ENCODE measurements around the gene STX7. TPM values are rescaled to one million over a fixed set of nuclear protein-coding genes. Genes with fewer than 3 reads are reported as not detected.

STX7 gene
- total RNA-seq, 1 donor from 2014 or later = 66.5 TPM

- no peak for DNase-seq (ENCODE audit: low spot score)
- H3K36me3 Mint-ChIP-seq (ENCODE audit: low read depth) = peaks cover 4% of the 10 kb centered on the region
- H3K27ac Mint-ChIP-seq (ENCODE audit: unreplicated experiment) = no peak overlapping the region
- no peak overlapping the region for H3K4me3 Mint-ChIP-seq (ENCODE audit: unreplicated experiment)
- H3K4me1 Mint-ChIP-seq (ENCODE audit: low read depth) = peaks cover 29% of the 10 kb centered on the region
- peaks cover 11% of the 10 kb centered on the region for H3K9me3 Mint-ChIP-seq (ENCODE audit: low read depth)
- no peaks in the 10 kb centered on the region for H3K27me3 Mint-ChIP-seq (ENCODE audit: low read depth)
- TF ChIP-seq CTCF (IDR thresholded peaks at IDR 0.05) = no peak
Observed at GRCh38 chr6:132443206-132443605, 69.7 kb downstream of the STX7 start.

DNA sequence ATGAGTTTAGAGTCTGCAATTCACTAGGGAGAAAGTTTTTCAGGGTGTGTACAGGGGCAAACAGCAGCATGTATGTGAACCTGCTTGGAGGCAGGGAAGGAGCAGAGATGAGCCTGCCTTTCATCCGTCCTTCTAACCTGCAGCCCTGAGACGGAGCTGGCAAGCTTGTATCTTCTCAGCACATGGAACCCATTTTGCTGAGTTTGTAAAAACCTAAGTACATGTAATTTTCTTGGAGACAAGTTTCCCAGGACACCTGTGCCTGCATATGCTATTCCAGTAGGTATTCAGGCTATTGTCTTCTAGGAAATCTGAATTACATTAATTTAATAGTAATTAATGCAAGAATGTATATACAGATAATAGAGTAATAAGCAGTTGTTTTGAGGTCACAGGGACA lies 82.8 kb downstream of the STX7 start:
- Mint-ChIP-seq H3K36me3 (ENCODE audit: low read depth) (no peaks in the 10 kb centered on the region), H3K9me3 (ENCODE audit: low read depth) (no peaks in the 10 kb centered on the region), H3K27me3 (ENCODE audit: low read depth) (no peaks in the 10 kb centered on the region), H3K4me1 (ENCODE audit: low read depth) (no peaks in the 10 kb centered on the region), H3K4me3 (ENCODE audit: unreplicated experiment) (no peak overlapping the region), H3K27ac (ENCODE audit: unreplicated experiment) (no peak overlapping the region)
- TF ChIP-seq CTCF (IDR thresholded peaks at IDR 0.05) = no peak
- no peak for DNase-seq (ENCODE audit: low spot score)

- no peak overlapping the region for H3K4me3 Mint-ChIP-seq (ENCODE audit: unreplicated experiment)
- no peaks in the 10 kb centered on the region for H3K27me3 Mint-ChIP-seq (ENCODE audit: low read depth)
- TF ChIP-seq CTCF (IDR thresholded peaks at IDR 0.05) = no peak
- peaks cover 16% of the 10 kb centered on the region for H3K36me3 Mint-ChIP-seq (ENCODE audit: low read depth)
- H3K27ac Mint-ChIP-seq (ENCODE audit: unreplicated experiment) = no peak overlapping the region
- DNase-seq (ENCODE audit: low spot score) = no peak
- H3K4me1 Mint-ChIP-seq (ENCODE audit: low read depth) = no peaks in the 10 kb centered on the region
- H3K9me3 Mint-ChIP-seq (ENCODE audit: low read depth) = peaks cover 40% of the 10 kb centered on the region
Observed at GRCh38 chr6:132425176-132425575, 87.7 kb downstream of the STX7 start.

DNA sequence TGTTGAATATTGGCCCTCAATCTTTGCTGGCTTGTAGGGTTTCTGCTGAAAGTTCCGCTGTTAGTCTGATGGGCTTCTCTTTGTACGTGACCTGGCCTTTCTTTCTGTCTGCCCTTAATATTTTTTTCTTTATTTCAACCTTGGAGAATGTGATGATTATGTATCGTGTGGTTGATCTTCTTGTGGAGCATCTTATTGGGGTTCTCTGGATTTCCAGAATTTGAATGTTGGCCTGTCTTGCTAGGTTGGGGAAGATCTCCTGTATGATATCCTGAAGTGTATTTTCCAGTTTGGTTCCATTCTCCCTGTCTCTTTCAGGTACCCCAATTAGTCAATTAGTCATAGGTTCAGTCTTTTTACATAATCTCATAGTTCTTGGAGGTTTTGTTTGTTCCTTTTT lies 89.1 kb downstream of the STX7 start:
- Mint-ChIP-seq H3K4me3 (ENCODE audit: unreplicated experiment) (no peak overlapping the region), H3K9me3 (ENCODE audit: low read depth) (peaks cover 40% of the 10 kb centered on the region), H3K27ac (ENCODE audit: unreplicated experiment) (no peak overlapping the region), H3K36me3 (ENCODE audit: low read depth) (peaks cover 19% of the 10 kb centered on the region), H3K4me1 (ENCODE audit: low read depth) (no peaks in the 10 kb centered on the region), H3K27me3 (ENCODE audit: low read depth) (no peaks in the 10 kb centered on the region)
- TF ChIP-seq CTCF (IDR thresholded peaks at IDR 0.05) = no peak
- DNase-seq (ENCODE audit: low spot score) = no peak

GRCh38 chr6:132418235-132418965 lies 94.5 kb downstream of the STX7 start:
- no peak for DNase-seq (ENCODE audit: low spot score)
- Mint-ChIP-seq H3K27ac (ENCODE audit: unreplicated experiment) (no peak overlapping the region), H3K9me3 (ENCODE audit: low read depth) (peaks cover 44% of the 10 kb centered on the region), H3K27me3 (ENCODE audit: low read depth) (no peaks in the 10 kb centered on the region), H3K4me3 (ENCODE audit: unreplicated experiment) (no peak overlapping the region), H3K4me1 (ENCODE audit: low read depth) (peaks cover 4% of the 10 kb centered on the region), H3K36me3 (ENCODE audit: low read depth) (peaks cover 16% of the 10 kb centered on the region)
- no peak for TF ChIP-seq CTCF (IDR thresholded peaks at IDR 0.05)

Measured in chondrocyte (in vitro differentiated cells).